GM12891 (cell line): Measurements from ENCODE around the gene SPON2.

ENCODE experiments used
- POLR2A ChIP-seq: IDR thresholded peaks from 2 replicates; pipeline ENCODE4 v1.6.1; 2011; ENCODE audit warnings: low read depth, low read length, control low read depth
- POLR2AphosphoS5 ChIP-seq: IDR thresholded peaks from 2 replicates; pipeline ENCODE4 v1.6.1; 2011; ENCODE audit warnings: low read depth, low read length, control low read depth
- POU2F2 ChIP-seq: IDR thresholded peaks from 2 replicates; pipeline ENCODE4 v1.6.1; 2011; ENCODE audit warnings: low read depth, mild to moderate bottlenecking, control low read depth, low read length, moderate library complexity
- TAF1 ChIP-seq: IDR thresholded peaks from 2 replicates; pipeline ENCODE4 v1.6.1; 2011; ENCODE audit warnings: low read depth, low read length, control low read depth

DNA sequence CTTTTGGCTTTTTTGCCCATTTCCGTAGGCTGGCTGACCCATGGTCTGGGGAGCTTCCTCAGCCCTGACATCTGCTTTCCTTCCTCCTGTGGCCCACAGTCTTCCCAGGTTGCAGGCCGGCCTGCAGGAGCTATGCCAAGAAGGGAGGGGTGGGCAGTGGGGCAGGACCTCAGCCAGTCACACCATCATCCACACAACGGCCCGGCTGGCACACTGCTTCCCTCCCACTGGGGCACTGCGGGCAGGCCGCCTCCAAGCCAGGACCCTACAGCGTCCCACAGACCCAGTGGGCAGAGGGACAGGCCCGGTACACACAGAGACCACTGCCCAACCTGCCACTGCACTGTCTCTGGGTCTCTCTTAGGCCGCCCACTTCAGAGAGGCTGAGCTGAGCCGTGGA lies 38.6 kb upstream of the SPON2 start:
- TF ChIP-seq POLR2AphosphoS5 (no peak), TAF1 (no peak), POLR2A (no peak), POU2F2 (no peak)
